Glutamatergic neuron (in vitro differentiated cells): ENCODE measurements around the gene FHIT. TPM values are rescaled to one million over a fixed set of nuclear protein-coding genes. Genes with fewer than 3 reads are reported as not detected.

Source experiments
- DNase-seq: peaks from one replicate; pipeline ENCODE4 v3.0.0; 2022
- H3K27ac Mint-ChIP-seq: one replicate; pipeline ENCODE4 v1.8.0; 2020; ENCODE audit warnings: mild to moderate bottlenecking, mixed read lengths, inconsistent platforms; ENCODE audit not compliant: unreplicated experiment
- H3K27me3 Mint-ChIP-seq: one replicate; pipeline ENCODE4 v1.8.0; 2020; ENCODE audit warnings: mild to moderate bottlenecking, moderate library complexity, mixed read lengths, inconsistent platforms; ENCODE audit not compliant: unreplicated experiment
- H3K36me3 Mint-ChIP-seq: one replicate; pipeline ENCODE4 v1.8.0; 2020; ENCODE audit warnings: mild to moderate bottlenecking, mixed read lengths, inconsistent platforms; ENCODE audit not compliant: unreplicated experiment
- H3K4me1 Mint-ChIP-seq: one replicate; pipeline ENCODE4 v1.8.0; 2020; ENCODE audit warnings: mild to moderate bottlenecking, low read depth, mixed read lengths, inconsistent platforms; ENCODE audit not compliant: unreplicated experiment
- H3K4me3 Mint-ChIP-seq: one replicate; pipeline ENCODE4 v1.8.0; 2020; ENCODE audit warnings: mild to moderate bottlenecking, mixed read lengths, inconsistent platforms; ENCODE audit not compliant: unreplicated experiment
- H3K9me3 Mint-ChIP-seq: one replicate; pipeline ENCODE4 v1.8.0; 2020; ENCODE audit warnings: mild to moderate bottlenecking, moderate library complexity, mixed read lengths, inconsistent platforms; ENCODE audit not compliant: unreplicated experiment
- total RNA-seq: library from RNA; stranded (reverse); fragmentation: NEBNext Ultra II Directional; extraction: Animal tissue kit (Norgen Biotek cat#: 25700); gene quantifications from one replicate; pipeline ENCODE4 v1.2.1, GENCODE V29; 2021; ENCODE audit not compliant: unreplicated experiment
- TF ChIP-seq, protein P1 (sequence below): fragments of 200-600 bp; sonication (generic); IDR thresholded peaks from one replicate; pipeline ENCODE4 v1.5.0; 2021; ENCODE audit not compliant: partially characterized antibody, unreplicated experiment

The FHIT gene
- total RNA-seq, 1 donor from 2014 or later: 15.2 TPM

DNA sequence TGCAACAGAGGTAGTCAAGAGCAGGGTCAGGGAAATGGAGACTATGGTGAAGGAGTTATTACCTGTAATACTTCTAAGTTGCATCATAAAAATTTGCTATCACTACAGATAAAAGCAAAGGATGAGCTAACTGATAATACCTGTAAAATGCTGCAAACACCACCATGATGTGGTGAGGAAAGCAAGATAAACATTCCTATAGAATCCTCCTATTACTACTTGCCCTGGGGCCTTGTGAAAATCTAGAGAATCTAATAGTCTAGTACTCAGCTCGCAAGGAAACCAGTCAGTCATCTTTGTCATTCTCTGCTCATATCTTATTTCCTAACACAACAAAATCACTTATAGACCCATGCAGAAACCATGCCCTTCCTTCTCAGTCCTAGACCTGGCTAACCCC is 899.8 kb downstream of the FHIT start:
- no peak for DNase-seq
- H3K36me3 Mint-ChIP-seq: no peaks in the 10 kb centered on the region
- no peaks in the 10 kb centered on the region for H3K27me3 Mint-ChIP-seq
- H3K9me3 Mint-ChIP-seq: peaks cover under 1% of the 10 kb centered on the region
- H3K27ac Mint-ChIP-seq: no peak overlapping the region
- H3K4me1 Mint-ChIP-seq: no peaks in the 10 kb centered on the region
- TF ChIP-seq, protein P1, sequence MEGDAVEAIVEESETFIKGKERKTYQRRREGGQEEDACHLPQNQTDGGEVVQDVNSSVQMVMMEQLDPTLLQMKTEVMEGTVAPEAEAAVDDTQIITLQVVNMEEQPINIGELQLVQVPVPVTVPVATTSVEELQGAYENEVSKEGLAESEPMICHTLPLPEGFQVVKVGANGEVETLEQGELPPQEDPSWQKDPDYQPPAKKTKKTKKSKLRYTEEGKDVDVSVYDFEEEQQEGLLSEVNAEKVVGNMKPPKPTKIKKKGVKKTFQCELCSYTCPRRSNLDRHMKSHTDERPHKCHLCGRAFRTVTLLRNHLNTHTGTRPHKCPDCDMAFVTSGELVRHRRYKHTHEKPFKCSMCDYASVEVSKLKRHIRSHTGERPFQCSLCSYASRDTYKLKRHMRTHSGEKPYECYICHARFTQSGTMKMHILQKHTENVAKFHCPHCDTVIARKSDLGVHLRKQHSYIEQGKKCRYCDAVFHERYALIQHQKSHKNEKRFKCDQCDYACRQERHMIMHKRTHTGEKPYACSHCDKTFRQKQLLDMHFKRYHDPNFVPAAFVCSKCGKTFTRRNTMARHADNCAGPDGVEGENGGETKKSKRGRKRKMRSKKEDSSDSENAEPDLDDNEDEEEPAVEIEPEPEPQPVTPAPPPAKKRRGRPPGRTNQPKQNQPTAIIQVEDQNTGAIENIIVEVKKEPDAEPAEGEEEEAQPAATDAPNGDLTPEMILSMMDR: no peak
- H3K4me3 Mint-ChIP-seq: no peak overlapping the region

DNA sequence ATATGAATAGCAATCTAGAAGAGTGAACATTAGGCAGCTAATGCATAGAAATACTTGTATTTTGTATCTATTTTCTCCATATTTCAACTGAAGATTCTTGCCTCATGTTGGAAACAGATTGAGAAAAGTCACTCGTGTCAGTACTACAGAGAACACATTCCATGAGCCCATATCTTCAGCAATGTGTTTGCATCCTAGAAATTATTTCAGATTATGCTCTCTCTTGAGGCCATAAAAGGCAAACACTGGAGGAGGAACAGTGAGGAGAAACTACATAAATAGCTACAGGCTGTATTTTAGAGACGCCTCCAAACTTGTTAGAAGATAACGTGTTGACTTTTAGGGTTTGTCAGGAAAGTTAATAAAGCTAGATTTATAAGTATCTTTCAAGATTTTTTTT is 906.9 kb downstream of the FHIT start:
- H3K36me3 Mint-ChIP-seq: no peaks in the 10 kb centered on the region
- no peaks in the 10 kb centered on the region for H3K27me3 Mint-ChIP-seq
- no peaks in the 10 kb centered on the region for H3K9me3 Mint-ChIP-seq
- no peak overlapping the region for H3K4me3 Mint-ChIP-seq
- no peak for DNase-seq
- TF ChIP-seq, protein P1: no peak
- no peak overlapping the region for H3K27ac Mint-ChIP-seq
- no peaks in the 10 kb centered on the region for H3K4me1 Mint-ChIP-seq

DNA sequence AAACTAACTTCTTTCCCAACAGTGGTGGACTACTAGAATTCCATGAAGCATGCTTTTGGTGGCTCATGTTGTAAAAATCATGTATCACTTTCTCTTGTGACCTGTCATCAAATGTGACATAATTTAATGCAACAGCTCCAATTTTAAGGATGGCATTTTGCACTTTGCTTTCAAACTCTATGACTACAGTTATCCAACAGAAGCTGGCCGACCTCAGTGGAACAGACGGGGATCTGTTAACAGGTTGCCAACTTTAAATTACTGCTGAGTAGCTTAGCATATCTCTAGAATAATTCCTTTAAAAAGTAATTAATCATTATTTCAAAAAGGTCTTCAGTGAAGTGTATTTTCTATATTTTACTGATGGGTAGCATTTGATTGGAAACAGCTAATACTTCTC is 907.4 kb downstream of the FHIT start:
- Mint-ChIP-seq H3K4me1 (no peaks in the 10 kb centered on the region), H3K4me3 (no peak overlapping the region), H3K36me3 (no peaks in the 10 kb centered on the region), H3K27ac (no peak overlapping the region), H3K27me3 (no peaks in the 10 kb centered on the region), H3K9me3 (no peaks in the 10 kb centered on the region)
- TF ChIP-seq, protein P1: no peak
- DNase-seq: no peak

DNA sequence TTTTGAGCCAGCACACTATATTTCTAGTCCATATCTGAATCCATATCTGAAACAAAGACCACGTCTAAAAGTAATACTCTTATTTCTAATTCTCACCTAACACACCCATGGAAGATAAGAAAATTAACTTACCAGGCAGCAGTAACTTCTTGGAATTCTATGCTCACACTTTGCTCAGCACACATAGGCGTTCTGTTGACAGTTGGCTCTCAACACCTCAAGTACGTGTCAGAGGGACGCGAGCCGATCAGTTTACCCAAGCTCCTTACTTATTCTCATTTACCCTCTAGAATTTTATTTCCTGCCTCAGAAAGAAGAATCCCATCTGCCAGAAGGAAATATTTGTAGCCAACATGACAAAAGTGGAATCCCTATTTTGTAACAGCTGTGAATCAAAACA is 911.9 kb downstream of the FHIT start:
- no peaks in the 10 kb centered on the region for H3K4me1 Mint-ChIP-seq
- H3K27ac Mint-ChIP-seq: no peak overlapping the region
- TF ChIP-seq, protein P1: no peak
- no peak overlapping the region for H3K4me3 Mint-ChIP-seq
- H3K27me3 Mint-ChIP-seq: no peaks in the 10 kb centered on the region
- no peaks in the 10 kb centered on the region for H3K36me3 Mint-ChIP-seq
- H3K9me3 Mint-ChIP-seq: no peaks in the 10 kb centered on the region
- DNase-seq: no peak

DNA sequence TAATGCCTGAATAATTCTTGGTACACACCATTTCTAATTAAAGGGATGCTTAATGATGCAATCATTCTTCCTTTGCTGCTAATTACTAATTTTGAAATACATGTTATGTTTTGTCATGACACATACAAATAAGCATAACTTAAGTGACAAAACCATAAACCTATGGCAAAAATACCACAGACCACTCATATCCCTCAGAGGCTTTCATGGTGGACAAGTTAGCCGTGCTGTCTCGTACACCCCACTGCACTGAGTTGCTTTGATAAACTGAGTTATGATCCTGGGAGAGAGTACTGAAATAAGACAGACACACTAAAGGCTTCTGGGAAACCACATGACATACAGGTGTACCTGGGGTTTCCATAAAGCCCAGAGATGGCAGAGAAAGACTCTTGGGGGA is 913.8 kb downstream of the FHIT start:
- TF ChIP-seq, protein P1: no peak
- no peaks in the 10 kb centered on the region for H3K4me1 Mint-ChIP-seq
- no peak for DNase-seq
- H3K27me3 Mint-ChIP-seq: no peaks in the 10 kb centered on the region
- H3K4me3 Mint-ChIP-seq: no peak overlapping the region
- H3K9me3 Mint-ChIP-seq: no peaks in the 10 kb centered on the region
- no peak overlapping the region for H3K27ac Mint-ChIP-seq
- H3K36me3 Mint-ChIP-seq: no peaks in the 10 kb centered on the region
